ENCODE results near the gene MAP1LC3B.
A peak's percentile ranks its signal among the peaks of the same experiment; 100 is the strongest.

The MAP1LC3B gene

GRCh38 chr16:87411375-87412271 lies 19.5 kb downstream of the MAP1LC3B start:
- DNase-seq, result no peak

GRCh38 chr16:87412371-87412995 lies 20.3 kb downstream of the MAP1LC3B start:
- no peak for DNase-seq

- DNase-seq, result no peak
Measured at GRCh38 chr16:87412996-87413421, 20.9 kb downstream of the MAP1LC3B start.

GRCh38 chr16:87414251-87414680 lies 22.1 kb downstream of the MAP1LC3B start:
- no peak for DNase-seq

- no peak for DNase-seq
Measured at GRCh38 chr16:87415441-87415840, 23.3 kb downstream of the MAP1LC3B start.

DNA sequence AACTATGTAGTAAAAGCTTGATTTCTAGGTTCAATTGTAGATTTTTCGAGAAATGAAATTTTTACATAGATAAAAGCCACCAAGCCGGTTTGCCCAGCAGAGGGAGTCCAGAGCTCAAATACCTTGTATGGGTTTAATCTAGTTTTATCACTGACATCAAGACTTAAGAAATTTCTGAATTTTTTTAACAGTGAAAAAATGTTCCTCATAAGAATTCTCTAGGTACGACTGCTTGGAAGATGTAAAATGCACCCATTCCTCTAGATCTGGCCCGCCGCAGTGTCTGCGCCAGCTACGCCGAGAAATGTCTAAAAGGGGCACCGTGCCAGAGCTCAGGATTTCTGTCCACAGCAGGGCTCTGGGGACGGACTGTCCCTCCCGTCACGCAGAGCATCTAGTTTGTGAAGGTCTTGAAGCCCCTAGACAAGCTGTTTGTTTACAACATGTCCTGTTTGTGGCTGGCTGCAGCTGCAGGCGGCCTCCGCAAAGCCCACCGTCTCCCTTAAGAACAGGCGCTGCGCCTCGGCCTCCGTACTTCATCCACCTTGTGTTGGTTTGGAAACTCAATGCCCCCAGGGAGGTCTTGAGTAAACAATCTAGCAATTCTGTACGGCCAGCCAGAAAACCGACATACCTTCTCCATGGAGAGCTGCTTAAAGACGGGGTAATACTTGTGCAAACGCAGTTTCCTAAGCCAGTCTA lies 24.8 kb downstream of the MAP1LC3B start:
- DNase-seq, result peak; percentile 56

DNA sequence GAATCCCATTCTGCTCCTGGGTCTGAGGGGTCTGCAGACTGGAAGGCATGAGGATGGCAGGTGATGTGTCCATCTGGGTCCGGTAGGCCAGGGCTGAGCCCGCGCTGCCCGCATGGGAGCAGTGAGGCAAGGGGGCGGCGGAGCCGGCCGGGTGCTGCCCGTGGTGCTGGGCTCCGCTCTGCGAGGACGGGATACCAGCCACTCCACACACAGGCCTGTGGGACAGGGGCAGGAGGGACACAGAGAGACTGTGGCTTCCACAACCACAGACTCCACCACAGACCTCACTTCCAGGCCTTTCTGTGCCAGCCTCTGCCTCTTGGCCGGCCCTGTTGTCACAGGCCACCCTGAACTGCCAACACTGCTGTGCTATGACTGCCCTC lies 25.4 kb downstream of the MAP1LC3B start:
- DNase-seq, result no peak

GRCh38 chr16:87418216-87418615 lies 26.1 kb downstream of the MAP1LC3B start:
- DNase-seq, result no peak

- DNase-seq, result no peak
Measured at GRCh38 chr16:87418644-87419043, 26.5 kb downstream of the MAP1LC3B start.

DNA sequence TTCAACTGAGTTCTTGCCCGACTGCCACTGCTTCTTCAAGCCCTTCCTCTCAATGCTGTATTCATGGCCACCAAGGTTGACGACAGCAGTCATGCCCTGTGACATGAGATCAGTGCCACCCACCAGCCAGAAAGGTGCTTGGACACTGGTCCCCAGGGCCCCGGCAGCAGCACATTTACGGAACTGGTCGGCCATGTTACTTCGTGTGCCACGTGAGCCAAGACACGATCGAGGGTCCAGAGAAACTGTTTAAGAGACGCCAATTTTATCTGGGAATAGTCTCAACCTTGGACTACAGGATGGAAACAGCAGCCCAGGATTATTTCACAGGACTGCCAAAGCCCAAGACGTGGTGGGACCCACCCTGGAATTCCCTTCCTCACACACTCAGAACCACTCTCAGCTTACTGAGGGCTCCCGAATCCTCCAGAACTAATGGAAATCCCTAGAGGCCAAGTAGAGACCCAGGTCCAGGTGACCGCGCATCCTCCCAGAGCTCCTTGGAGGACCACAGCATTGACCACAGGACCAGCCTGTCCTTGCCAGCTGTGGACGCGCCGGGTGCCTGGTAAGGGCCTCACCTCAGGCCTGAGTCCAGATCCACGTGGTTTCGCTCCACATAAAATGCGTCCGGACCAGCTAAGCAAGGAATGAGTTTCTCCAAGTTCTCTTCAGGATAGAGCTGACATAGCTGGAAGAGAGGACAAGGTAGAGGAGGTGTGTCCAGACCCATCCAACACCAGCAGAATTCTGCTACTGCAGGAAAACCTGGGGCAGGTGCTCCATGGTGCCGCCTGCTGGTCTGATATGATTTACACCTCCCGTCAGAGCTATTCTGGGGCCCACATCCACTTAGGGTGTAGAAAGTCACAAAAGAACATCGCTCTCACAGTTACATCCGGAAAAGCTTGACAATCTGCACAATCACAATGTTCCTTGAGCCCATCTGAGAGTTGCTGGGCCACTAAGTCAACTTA lies 28.2 kb downstream of the MAP1LC3B start:
- DNase-seq, result no peak

DNA sequence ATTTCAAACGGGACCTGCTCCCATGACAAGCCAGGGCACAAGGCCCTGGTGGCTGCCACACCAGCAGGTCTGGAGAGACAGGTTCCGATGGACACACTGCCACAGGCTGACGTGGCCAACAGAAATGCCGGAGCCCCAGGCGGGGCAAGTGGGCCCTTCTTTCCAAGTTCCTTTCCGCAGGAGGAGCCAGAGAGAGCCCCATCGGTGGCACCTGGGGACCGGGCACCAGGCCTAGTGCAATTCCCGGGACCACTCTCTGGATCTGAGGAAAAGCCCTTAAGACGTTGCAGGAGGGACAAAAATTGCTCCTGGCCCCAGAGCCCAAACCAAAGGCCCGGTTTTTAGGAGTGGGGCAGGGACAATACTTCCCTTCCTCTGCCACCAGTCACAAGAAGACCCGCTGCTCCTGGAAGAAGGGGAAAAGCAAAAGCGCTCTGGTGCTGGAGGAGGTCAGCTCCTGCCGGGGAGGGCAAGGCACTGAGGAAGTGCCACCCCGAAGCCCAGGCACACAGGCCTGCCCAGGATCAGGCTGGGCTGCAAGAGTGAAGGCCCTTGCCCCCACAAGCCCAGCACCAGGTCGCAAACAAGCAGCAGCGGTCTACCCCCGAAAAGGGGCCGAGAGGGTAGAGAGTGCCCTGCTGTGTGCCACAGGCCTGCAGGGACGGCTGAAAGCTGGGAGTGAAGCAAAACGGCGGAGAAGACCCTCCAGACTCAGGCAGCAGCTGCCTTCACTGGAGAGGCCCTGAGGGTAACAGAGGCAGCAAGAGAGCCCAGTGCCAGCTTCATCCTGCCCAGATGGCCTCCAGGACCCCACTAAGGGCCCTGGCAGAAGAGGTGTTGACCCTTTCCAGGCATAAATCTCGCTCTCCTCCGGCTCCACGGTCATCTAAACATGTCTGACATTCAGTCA lies 29.1 kb downstream of the MAP1LC3B start:
- no peak for DNase-seq

- DNase-seq, result no peak
Measured at GRCh38 chr16:87422106-87422505, 30.0 kb downstream of the MAP1LC3B start.

- DNase-seq, result no peak
Measured at GRCh38 chr16:87423429-87423828, 31.3 kb downstream of the MAP1LC3B start.

DNA sequence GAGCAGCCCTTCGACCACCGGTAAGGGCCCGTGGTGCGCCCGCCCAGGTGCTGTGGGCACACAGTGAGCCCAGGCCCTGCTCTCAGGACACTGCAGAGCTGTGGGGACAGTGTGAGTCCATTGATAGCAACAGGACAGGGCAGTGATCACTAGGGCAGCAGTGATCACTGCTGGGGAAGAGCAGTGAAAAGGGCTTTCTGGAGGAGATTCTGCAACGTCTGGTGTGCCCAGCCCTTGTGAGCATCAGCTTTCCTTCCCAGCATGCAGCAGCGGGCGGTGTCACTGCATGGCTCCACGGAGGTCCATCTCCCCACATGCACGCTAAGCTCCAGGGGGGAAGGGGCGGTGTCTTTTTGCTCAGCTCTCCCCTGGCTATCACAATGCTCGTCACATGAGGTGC lies 32.1 kb downstream of the MAP1LC3B start:
- DNase-seq, result no peak

- DNase-seq, result no peak
Measured at GRCh38 chr16:87425941-87426340, 33.8 kb downstream of the MAP1LC3B start.

- no peak for DNase-seq
Measured at GRCh38 chr16:87426423-87427215, 34.5 kb downstream of the MAP1LC3B start.

DNA sequence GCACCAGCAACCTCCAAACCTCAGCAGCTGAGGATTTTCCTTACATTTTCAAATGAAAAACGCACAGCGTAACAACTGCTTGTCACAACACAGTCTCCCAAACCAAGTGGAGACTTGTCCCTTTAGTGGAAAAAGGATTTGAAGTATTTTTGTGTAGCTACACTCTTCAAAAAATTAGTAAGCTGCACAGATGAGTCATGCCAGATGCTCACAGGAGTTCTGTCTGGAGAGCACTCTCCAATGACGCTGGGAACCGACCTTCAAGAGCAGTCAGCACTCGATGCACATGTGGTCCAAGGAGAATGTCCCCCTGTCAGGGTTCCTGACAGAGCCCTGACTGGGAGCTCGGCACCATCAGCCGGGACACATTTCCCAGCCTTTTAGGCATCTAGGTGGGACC lies 39.8 kb downstream of the MAP1LC3B start:
- DNase-seq, result peak; percentile 80

DNA sequence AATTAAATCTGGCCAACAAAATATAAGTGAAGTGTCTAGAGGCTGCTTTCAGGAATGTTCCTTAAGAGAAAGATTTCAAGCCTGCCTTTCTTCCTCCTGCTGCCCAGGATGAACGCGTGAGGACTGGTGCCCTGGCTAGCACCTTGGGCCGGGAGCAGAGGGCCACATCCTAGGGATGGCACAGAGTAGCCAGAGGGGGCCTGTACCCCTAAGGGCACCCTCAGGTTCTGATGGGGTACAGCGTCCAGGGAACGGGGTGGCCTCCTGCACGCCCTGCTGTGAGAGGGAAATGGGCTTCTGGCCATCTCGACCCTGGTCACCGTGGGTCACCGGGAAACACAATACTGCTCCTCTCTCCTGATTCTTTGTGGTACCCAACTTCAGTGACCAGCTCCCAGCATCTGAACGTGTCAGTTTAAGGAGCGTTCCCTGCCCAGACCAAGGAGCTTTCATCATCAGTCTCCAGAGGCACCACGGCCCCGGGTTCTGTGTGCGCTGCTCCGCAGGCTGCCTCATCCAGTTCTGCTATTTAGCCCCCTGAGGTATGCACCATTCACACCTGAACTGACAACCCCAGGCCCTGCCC lies 40.3 kb downstream of the MAP1LC3B start:
- no peak for DNase-seq

GRCh38 chr16:87434146-87434667 lies 42.1 kb downstream of the MAP1LC3B start:
- peak; percentile 11 for DNase-seq

All from fibroblast of upper back skin (primary cell).